Neuronal stem cell (in vitro differentiated cells): ENCODE results near the gene ARFGAP3.

ENCODE experiments used
- DNase-seq: peaks from one replicate; pipeline ENCODE4 v3.0.0-alpha.2; 2013; ENCODE audit warnings: low spot score
- H2AFZ ChIP-seq: one replicate; pipeline ENCODE4 v1.6.1; 2013; ENCODE audit warnings: mild to moderate bottlenecking, low read length, inconsistent platforms
- H2AK5ac ChIP-seq: 2 replicates; pipeline ENCODE4 v1.6.1; 2013; ENCODE audit warnings: low read depth, mild to moderate bottlenecking, inconsistent platforms, low read length, moderate library complexity, mixed read lengths
- H2BK120ac ChIP-seq: 2 replicates; pipeline ENCODE4 v1.6.1; 2013; ENCODE audit warnings: low read depth, mild to moderate bottlenecking, inconsistent platforms, low read length, moderate library complexity, mixed read lengths
- H2BK12ac ChIP-seq: one replicate; pipeline ENCODE4 v1.6.1; 2013; ENCODE audit warnings: low read length, inconsistent platforms
- H2BK15ac ChIP-seq: 2 replicates; pipeline ENCODE4 v1.6.1; 2013; ENCODE audit warnings: mild to moderate bottlenecking, low read length, inconsistent platforms, mixed read lengths
- H2BK5ac ChIP-seq: one replicate; pipeline ENCODE4 v1.6.1; 2013; ENCODE audit warnings: inconsistent platforms, mild to moderate bottlenecking, low read length, moderate library complexity
- H3K14ac ChIP-seq: one replicate; pipeline ENCODE4 v1.6.1; 2013; ENCODE audit warnings: low read length, inconsistent platforms
- H3K18ac ChIP-seq: 2 replicates; pipeline ENCODE4 v1.6.1; 2013; ENCODE audit warnings: low read length, inconsistent platforms
- H3K23ac ChIP-seq: 2 replicates; pipeline ENCODE4 v1.6.1; 2013; ENCODE audit warnings: low read depth, mild to moderate bottlenecking, mixed read lengths, low read length, inconsistent platforms; ENCODE audit not compliant: poor library complexity
- H3K27ac ChIP-seq: replicated peaks from 3 replicates; pipeline ENCODE4 v1.5.1; 2013; ENCODE audit warnings: low read length, inconsistent platforms
- H3K27me3 ChIP-seq, 3 experiments: 2 replicates each; pipeline ENCODE4 v1.6.1; 2013; ENCODE audit warnings: low read length in 3 of 3, mild to moderate bottlenecking in 2 of 3, inconsistent platforms in 1 of 3, low read depth in 1 of 3, mixed read lengths in 1 of 3, moderate library complexity in 1 of 3; ENCODE audit not compliant: control insufficient read depth in 3 of 3, insufficient read depth in 3 of 3
- H3K36me3 ChIP-seq, 2 donors: replicated peaks in 1 of 2; 2 replicates each; pipeline ENCODE4 v1.6.1; 2013; ENCODE audit warnings: low read length in 2 of 2; ENCODE audit not compliant: control insufficient read depth in 2 of 2, insufficient read depth in 2 of 2
- H3K4ac ChIP-seq: 2 replicates; pipeline ENCODE4 v1.6.1; 2013; ENCODE audit warnings: inconsistent platforms, mild to moderate bottlenecking, low read length, moderate library complexity
- H3K4me1 ChIP-seq, 2 donors: 1 replicate in 1 of 2; 2 replicates in 1 of 2; pipeline ENCODE4 v1.6.1; 2013; ENCODE audit warnings: low read length in 2 of 2, low read depth in 1 of 2; ENCODE audit not compliant: control insufficient read depth in 2 of 2, insufficient read depth in 1 of 2
- H3K4me2 ChIP-seq: one replicate; pipeline ENCODE4 v1.6.1; 2013; ENCODE audit warnings: mild to moderate bottlenecking, low read length, inconsistent platforms; ENCODE audit not compliant: insufficient read depth, poor library complexity, severe bottlenecking
- H3K4me3 ChIP-seq, 2 donors: 2 replicates each; pipeline ENCODE4 v1.5.1; 2013; ENCODE audit warnings: low read length in 2 of 2, mild to moderate bottlenecking in 2 of 2, inconsistent platforms in 1 of 2, moderate library complexity in 1 of 2
- H3K79me1 ChIP-seq: one replicate; pipeline ENCODE4 v1.6.1; 2013; ENCODE audit warnings: low read depth, mild to moderate bottlenecking, inconsistent platforms, low read length, moderate library complexity
- H3K9ac ChIP-seq: one replicate; pipeline ENCODE4 v1.6.1; 2013; ENCODE audit warnings: mild to moderate bottlenecking, low read depth, low read length, inconsistent platforms; ENCODE audit not compliant: poor library complexity
- H3K9me3 ChIP-seq, 2 donors: replicated peaks in 1 of 2; 2 replicates each; pipeline versions ENCODE3 to v1.6.1; 2013; ENCODE audit warnings: low read length in 2 of 2, mild to moderate bottlenecking in 2 of 2, inconsistent platforms in 1 of 2, low read depth in 1 of 2, mixed read lengths in 1 of 2, moderate library complexity in 1 of 2; ENCODE audit not compliant: control insufficient read depth in 2 of 2, insufficient read depth in 1 of 2
- H4K8ac ChIP-seq: one replicate; pipeline ENCODE4 v1.6.1; 2013; ENCODE audit warnings: low read depth, mild to moderate bottlenecking, inconsistent platforms, low read length, moderate library complexity
- H4K91ac ChIP-seq: one replicate; pipeline ENCODE4 v1.6.1; 2013; ENCODE audit warnings: low read length, low read depth, mild to moderate bottlenecking, inconsistent platforms; ENCODE audit not compliant: poor library complexity
- WGBS, 2 donors: extraction: QIAGEN DNeasy Blood & Tissue Kit; methylation state at CpG; one replicate each; pipeline ENCODE4 v1.1.7; 2013; ENCODE audit warnings: missing lambda C conversion rate in 2 of 2, mixed read lengths in 1 of 2; ENCODE audit not compliant: insufficient read length in 2 of 2, insufficient replicate concordance in 1 of 2; ENCODE audit errors: extremely low coverage in 2 of 2; 5-methylcytosine and 5-hydroxymethylcytosine counted together

ARFGAP3 gene

DNA sequence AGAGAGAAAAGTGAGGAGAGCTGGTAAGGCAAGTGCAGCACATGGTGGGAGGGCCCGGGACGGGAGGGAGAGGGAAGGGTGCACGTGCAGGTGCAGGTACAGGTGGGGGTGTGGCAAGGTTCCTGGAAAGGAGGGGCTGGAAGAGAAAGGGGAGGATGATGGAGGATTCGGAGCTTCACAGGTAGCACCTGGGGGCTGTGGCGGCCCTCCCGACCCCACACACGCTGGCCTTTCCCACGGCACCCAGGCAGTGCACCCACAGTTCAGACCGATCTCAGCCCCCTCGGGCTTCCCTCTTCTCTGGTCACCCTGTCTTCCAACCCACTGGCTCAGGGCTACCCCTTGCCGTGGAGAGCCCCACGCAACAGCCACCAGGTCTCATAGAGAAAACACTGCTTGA is 69.1 kb downstream of the ARFGAP3 start:
- no peak overlapping the region for H2BK120ac ChIP-seq
- H3K23ac ChIP-seq: no peak overlapping the region
- peak overlapping the region; percentile 58 for H3K18ac ChIP-seq
- H2AK5ac ChIP-seq: peak overlapping the region; percentile 61
- peak overlapping the region; percentile 38 for H3K14ac ChIP-seq
- H2AFZ ChIP-seq: no peak overlapping the region
- no peaks in the 10 kb centered on the region for H3K9me3 ChIP-seq
- no peak overlapping the region for H4K8ac ChIP-seq
- H3K36me3 ChIP-seq: no peaks in the 10 kb centered on the region
- H3K27ac ChIP-seq: no peak overlapping the region
- no peak overlapping the region for H3K4me3 ChIP-seq
- H4K91ac ChIP-seq: no peak overlapping the region
- H3K27me3 ChIP-seq: no peaks in the 10 kb centered on the region
- DNase-seq: no peak
- H3K4ac ChIP-seq: no peak overlapping the region
- H2BK5ac ChIP-seq: no peak overlapping the region
- H3K4me1 ChIP-seq: peaks cover 0 to 3% of the 10 kb centered on the region in 2 donors
- H3K79me1 ChIP-seq: peaks cover 5% of the 10 kb centered on the region
- H3K4me2 ChIP-seq: no peak overlapping the region
- peak overlapping the region; percentile 34 for H3K9ac ChIP-seq
- no CpG with 5 or more reads among the region's 12 CpGs for WGBS, 2 donors
- no peak overlapping the region for H2BK15ac ChIP-seq
- no peak overlapping the region for H2BK12ac ChIP-seq

- Histone ChIP-seq H3K4me1 (peaks cover 0 to 3% of the 10 kb centered on the region in 2 donors), H2BK5ac (no peak overlapping the region), H3K4ac (no peak overlapping the region), H3K23ac (no peak overlapping the region), H3K9me3 (no peaks in the 10 kb centered on the region), H4K8ac (no peak overlapping the region), H3K9ac (no peak overlapping the region), H3K4me2 (no peak overlapping the region), H3K27me3 (no peaks in the 10 kb centered on the region), H2AK5ac (peak overlapping the region; percentile 61), H3K79me1 (peaks cover 5% of the 10 kb centered on the region), H4K91ac (no peak overlapping the region), H3K18ac (no peak overlapping the region), H2BK15ac (no peak overlapping the region), H2BK12ac (no peak overlapping the region), H2AFZ (no peak overlapping the region), H3K27ac (no peak overlapping the region), H3K14ac (no peak overlapping the region), H3K36me3 (no peaks in the 10 kb centered on the region), H2BK120ac (no peak overlapping the region), H3K4me3 (no peak overlapping the region)
- no peak for DNase-seq
- WGBS, 2 donors: no CpG with 5 or more reads among the region's 14 CpGs
Observed at GRCh38 chr22:42787357-42787736, 69.7 kb downstream of the ARFGAP3 start.

GRCh38 chr22:42786606-42787356 is 70.3 kb downstream of the ARFGAP3 start:
- Histone ChIP-seq H3K79me1 (no peaks in the 10 kb centered on the region), H3K27ac (no peak overlapping the region), H3K4me2 (no peak overlapping the region), H2BK15ac (no peak overlapping the region), H3K36me3 (no peaks in the 10 kb centered on the region), H3K23ac (no peak overlapping the region), H2AK5ac (no peak overlapping the region), H3K27me3 (no peaks in the 10 kb centered on the region), H2BK5ac (no peak overlapping the region), H3K4me1 (no peaks in the 10 kb centered on the region), H4K91ac (no peak overlapping the region), H2AFZ (no peak overlapping the region), H3K9ac (no peak overlapping the region), H3K14ac (no peak overlapping the region), H3K18ac (no peak overlapping the region), H2BK120ac (no peak overlapping the region), H4K8ac (no peak overlapping the region), H3K9me3 (no peaks in the 10 kb centered on the region), H2BK12ac (no peak overlapping the region), H3K4ac (no peak overlapping the region), H3K4me3 (no peak overlapping the region)
- no CpG with 5 or more reads among the region's 16 CpGs for WGBS, 2 donors
- no peak for DNase-seq

GRCh38 chr22:42785706-42786499 is 71.2 kb downstream of the ARFGAP3 start:
- H2BK120ac ChIP-seq: no peak overlapping the region
- H3K79me1 ChIP-seq: no peaks in the 10 kb centered on the region
- peak overlapping the region; percentile 37 for H2AK5ac ChIP-seq
- H3K4me1 ChIP-seq: no peaks in the 10 kb centered on the region
- no peak overlapping the region for H3K4me2 ChIP-seq
- H2AFZ ChIP-seq: no peak overlapping the region
- H3K14ac ChIP-seq: no peak overlapping the region
- no peak overlapping the region for H4K8ac ChIP-seq
- H3K9ac ChIP-seq: no peak overlapping the region
- H3K36me3 ChIP-seq: no peaks in the 10 kb centered on the region
- H3K4me3 ChIP-seq: no peak overlapping the region
- H3K9me3 ChIP-seq: no peaks in the 10 kb centered on the region
- no peak overlapping the region for H2BK12ac ChIP-seq
- H3K27ac ChIP-seq: no peak overlapping the region
- no peak overlapping the region for H3K18ac ChIP-seq
- H3K27me3 ChIP-seq: no peaks in the 10 kb centered on the region
- H2BK5ac ChIP-seq: no peak overlapping the region
- WGBS, 2 donors: no CpG with 5 or more reads among the region's 20 CpGs
- no peak overlapping the region for H4K91ac ChIP-seq
- H3K23ac ChIP-seq: peak overlapping the region; percentile 56
- no peak overlapping the region for H3K4ac ChIP-seq
- no peak for DNase-seq
- H2BK15ac ChIP-seq: no peak overlapping the region
